Stimulated activated CD8-positive, alpha-beta memory T cell treated with anti-CD3 and anti-CD28 coated beads, Interleukin-15, amount 100 ng/mL, for 48 hours (primary cell): ENCODE measurements around the gene RGS8.

Experiments used
- DNase-seq, 2 donors: peaks; one replicate each; pipeline ENCODE4 v3.0.0-alpha.2; 2020; ENCODE audit warnings: low read depth in 2 of 2

The RGS8 gene

DNA sequence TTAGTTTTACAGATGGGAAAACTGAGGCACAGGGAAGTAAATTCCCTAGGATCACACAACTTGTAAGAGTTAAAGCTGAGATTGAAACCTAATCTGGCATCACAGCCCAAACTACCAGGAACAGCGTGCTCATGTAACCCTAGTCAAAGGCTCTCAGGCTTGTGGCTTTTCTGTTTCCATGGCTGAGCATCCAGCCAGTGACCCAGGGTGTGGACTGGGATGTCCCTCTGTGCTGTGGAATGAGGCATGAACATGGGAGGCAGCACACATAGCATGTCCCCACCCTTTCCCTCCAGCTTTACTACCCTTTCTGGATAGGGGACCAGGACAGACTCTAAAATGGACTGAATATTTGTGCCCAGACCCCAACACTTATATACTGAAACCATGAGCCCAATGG is 45.1 kb downstream of the RGS8 start:
- DNase-seq, result no peak

- no peak for DNase-seq
Observed at GRCh38 chr1:182637769-182638168, 46.6 kb downstream of the RGS8 start.

- no peak for DNase-seq
Observed at GRCh38 chr1:182635871-182636270, 48.5 kb downstream of the RGS8 start.
